Activated CD8-positive, alpha-beta T cell treated with anti-CD3 and anti-CD28 coated beads, Interleukin-2, amount 10 ng/mL, durations not matched to agents 7 days and 5 days (primary cell): ENCODE results near the gene DPYD. TPM values are rescaled to one million over a fixed set of nuclear protein-coding genes. Genes with fewer than 3 reads are reported as not detected.

Source experiments
- ATAC-seq: fragments of 150-1000 bp; cut with Tn5 transposase; one replicate; pipeline ENCODE4 v1.10.0; 2021; ENCODE audit warnings: moderate library complexity
- CTCF ChIA-PET: fragments of 350-600 bp; sonication (Branson Sonifier 250); formaldehyde crosslinking; loops from one replicate; lab custom pipeline; 2021; ENCODE audit warnings: antibody characterized with exemption; lab: Charles Lee
- POLR2A ChIA-PET: fragments of 350-600 bp; sonication (Branson Sonifier 250); formaldehyde crosslinking; loops from one replicate; lab custom pipeline; 2021; ENCODE audit warnings: antibody characterized with exemption; lab: Charles Lee
- DNase-seq: peaks from one replicate; pipeline ENCODE4 v3.0.0-alpha.2; 2020
- H3K27ac Mint-ChIP-seq: one replicate; pipeline ENCODE4 v1.8.0; 2021; ENCODE audit warnings: mild to moderate bottlenecking, mixed read lengths
- H3K27me3 Mint-ChIP-seq: one replicate; pipeline ENCODE4 v1.8.0; 2021; ENCODE audit warnings: low read depth, mixed read lengths
- H3K36me3 Mint-ChIP-seq: one replicate; pipeline ENCODE4 v1.8.0; 2021; ENCODE audit warnings: low read depth, mixed read lengths
- H3K4me1 Mint-ChIP-seq: one replicate; pipeline ENCODE4 v1.8.0; 2021; ENCODE audit warnings: low read depth, mixed read lengths
- H3K4me3 Mint-ChIP-seq: one replicate; pipeline ENCODE4 v1.8.0; 2021; ENCODE audit warnings: mild to moderate bottlenecking, mixed read lengths
- H3K9me3 Mint-ChIP-seq: one replicate; pipeline ENCODE4 v1.8.0; 2022; ENCODE audit warnings: mixed read lengths; ENCODE audit not compliant: insufficient read depth
- total RNA-seq, 2 experiments: library from RNA; stranded (reverse); gene quantifications; one replicate each; pipeline ENCODE4 v1.2.3, GENCODE V29; 2021

Gene DPYD
- total RNA-seq, 2 experiments from 2014 or later = 41.1 to 43.3 TPM

GRCh38 chr1:97545446-97545845, 375.4 kb downstream of the DPYD start:
- Mint-ChIP-seq H3K36me3 (peaks cover 2% of the 10 kb centered on the region), H3K9me3 (no peaks in the 10 kb centered on the region), H3K27me3 (no peaks in the 10 kb centered on the region), H3K4me3 (no peak overlapping the region), H3K27ac (no peak overlapping the region), H3K4me1 (no peaks in the 10 kb centered on the region)
- POLR2A ChIA-PET = no interaction called here
- ATAC-seq (no peak), DNase-seq (no peak)
- CTCF ChIA-PET = no interaction called here

GRCh38 chr1:97540346-97540888, 380.4 kb downstream of the DPYD start:
- Mint-ChIP-seq H3K4me1 (peaks cover 8% of the 10 kb centered on the region), H3K4me3 (no peak overlapping the region), H3K36me3 (peaks cover 11% of the 10 kb centered on the region), H3K27ac (no peak overlapping the region), H3K9me3 (no peaks in the 10 kb centered on the region), H3K27me3 (no peaks in the 10 kb centered on the region)
- ChIA-PET POLR2A (no interaction called here), CTCF (no interaction called here)
- ATAC-seq (no peak), DNase-seq (no peak)

- Mint-ChIP-seq H3K27ac (no peak overlapping the region), H3K9me3 (no peaks in the 10 kb centered on the region), H3K4me1 (peaks cover 8% of the 10 kb centered on the region), H3K27me3 (no peaks in the 10 kb centered on the region), H3K4me3 (no peak overlapping the region), H3K36me3 (peaks cover 11% of the 10 kb centered on the region)
- DNase-seq = no peak
- no peak for ATAC-seq
- ChIA-PET CTCF (no interaction called here), POLR2A (no interaction called here)
These were observed 382.7 kb downstream of the DPYD start for GRCh38 chr1:97538113-97538512.

GRCh38 chr1:97533358-97533757, 387.5 kb downstream of the DPYD start:
- H3K4me3 Mint-ChIP-seq = no peak overlapping the region
- no peak overlapping the region for H3K27ac Mint-ChIP-seq
- no peak for DNase-seq
- CTCF ChIA-PET = no interaction called here
- ATAC-seq = no peak
- H3K36me3 Mint-ChIP-seq = peaks cover 5% of the 10 kb centered on the region
- no peaks in the 10 kb centered on the region for H3K9me3 Mint-ChIP-seq
- H3K27me3 Mint-ChIP-seq = no peaks in the 10 kb centered on the region
- H3K4me1 Mint-ChIP-seq = peaks cover 8% of the 10 kb centered on the region
- POLR2A ChIA-PET = no interaction called here

- ATAC-seq = no peak
- POLR2A ChIA-PET = no interaction called here
- Mint-ChIP-seq H3K4me3 (no peak overlapping the region), H3K36me3 (no peaks in the 10 kb centered on the region), H3K27me3 (no peaks in the 10 kb centered on the region), H3K27ac (no peak overlapping the region), H3K4me1 (no peaks in the 10 kb centered on the region), H3K9me3 (no peaks in the 10 kb centered on the region)
- no peak for DNase-seq
- CTCF ChIA-PET = no interaction called here
These were observed 391.2 kb downstream of the DPYD start for GRCh38 chr1:97529600-97529999.

GRCh38 chr1:97524211-97524610, 396.6 kb downstream of the DPYD start:
- ChIA-PET CTCF (no interaction called here), POLR2A (no interaction called here)
- no peak overlapping the region for H3K27ac Mint-ChIP-seq
- peaks cover 6% of the 10 kb centered on the region for H3K36me3 Mint-ChIP-seq
- no peak overlapping the region for H3K4me3 Mint-ChIP-seq
- H3K27me3 Mint-ChIP-seq = no peaks in the 10 kb centered on the region
- H3K4me1 Mint-ChIP-seq = no peaks in the 10 kb centered on the region
- DNase-seq = no peak
- no peaks in the 10 kb centered on the region for H3K9me3 Mint-ChIP-seq
- no peak for ATAC-seq

- peaks cover 9% of the 10 kb centered on the region for H3K36me3 Mint-ChIP-seq
- no peaks in the 10 kb centered on the region for H3K4me1 Mint-ChIP-seq
- no peak for ATAC-seq
- no peaks in the 10 kb centered on the region for H3K9me3 Mint-ChIP-seq
- no peaks in the 10 kb centered on the region for H3K27me3 Mint-ChIP-seq
- POLR2A ChIA-PET = no interaction called here
- no peak overlapping the region for H3K4me3 Mint-ChIP-seq
- CTCF ChIA-PET = no interaction called here
- DNase-seq = no peak
- H3K27ac Mint-ChIP-seq = no peak overlapping the region
These were observed 404.2 kb downstream of the DPYD start for GRCh38 chr1:97516588-97516987.

- no peaks in the 10 kb centered on the region for H3K9me3 Mint-ChIP-seq
- H3K4me3 Mint-ChIP-seq = no peak overlapping the region
- CTCF ChIA-PET = no interaction called here
- no peak overlapping the region for H3K27ac Mint-ChIP-seq
- DNase-seq (no peak), ATAC-seq (no peak)
- no peaks in the 10 kb centered on the region for H3K27me3 Mint-ChIP-seq
- H3K36me3 Mint-ChIP-seq = peaks cover 2% of the 10 kb centered on the region
- no peaks in the 10 kb centered on the region for H3K4me1 Mint-ChIP-seq
- POLR2A ChIA-PET = no interaction called here
These were observed 412.1 kb downstream of the DPYD start for GRCh38 chr1:97508653-97509218.

- POLR2A ChIA-PET = no interaction called here
These were observed 413.0 kb downstream of the DPYD start for GRCh38 chr1:97507863-97508262.

GRCh38 chr1:97506368-97506767, 414.5 kb downstream of the DPYD start:
- Mint-ChIP-seq H3K27ac (no peak overlapping the region), H3K36me3 (peaks cover 2% of the 10 kb centered on the region), H3K4me1 (no peaks in the 10 kb centered on the region), H3K4me3 (no peak overlapping the region), H3K27me3 (no peaks in the 10 kb centered on the region), H3K9me3 (no peaks in the 10 kb centered on the region)
- ATAC-seq (no peak), DNase-seq (no peak)
- POLR2A ChIA-PET = no interaction called here
- CTCF ChIA-PET = no interaction called here

More at GRCh38 chr1:97507863-97508262, 413.0 kb downstream of the DPYD start:
- Mint-ChIP-seq H3K36me3 (peaks cover 2% of the 10 kb centered on the region), H3K4me1 (no peaks in the 10 kb centered on the region), H3K27ac (no peak overlapping the region), H3K4me3 (no peak overlapping the region), H3K9me3 (no peaks in the 10 kb centered on the region), H3K27me3 (no peaks in the 10 kb centered on the region)
- CTCF ChIA-PET = no interaction called here
- ATAC-seq (no peak), DNase-seq (no peak)

GRCh38 chr1:97505816-97506215, 415.0 kb downstream of the DPYD start:
- CTCF ChIA-PET = no interaction called here
- Mint-ChIP-seq H3K9me3 (no peaks in the 10 kb centered on the region), H3K27ac (no peak overlapping the region), H3K4me1 (no peaks in the 10 kb centered on the region), H3K4me3 (no peak overlapping the region), H3K27me3 (no peaks in the 10 kb centered on the region), H3K36me3 (peaks cover 2% of the 10 kb centered on the region)
- no peak for DNase-seq
- no peak for ATAC-seq
- POLR2A ChIA-PET = no interaction called here

GRCh38 chr1:97505289-97505688, 415.5 kb downstream of the DPYD start:
- Mint-ChIP-seq H3K27me3 (no peaks in the 10 kb centered on the region), H3K4me1 (no peaks in the 10 kb centered on the region), H3K36me3 (peaks cover 2% of the 10 kb centered on the region), H3K9me3 (no peaks in the 10 kb centered on the region), H3K27ac (no peak overlapping the region), H3K4me3 (no peak overlapping the region)
- DNase-seq = no peak
- POLR2A ChIA-PET = no interaction called here
- CTCF ChIA-PET = no interaction called here
- ATAC-seq = no peak

GRCh38 chr1:97502360-97502759, 418.5 kb downstream of the DPYD start:
- Mint-ChIP-seq H3K27me3 (no peaks in the 10 kb centered on the region), H3K4me1 (no peaks in the 10 kb centered on the region), H3K27ac (no peak overlapping the region), H3K4me3 (no peak overlapping the region), H3K9me3 (no peaks in the 10 kb centered on the region), H3K36me3 (no peaks in the 10 kb centered on the region)
- DNase-seq (no peak), ATAC-seq (no peak)
- POLR2A ChIA-PET = interaction anchor here (0.7 kb wide), 1 partner anchor 134 kb away, joined by 3 read pairs; no protein-coding TSS in a partner anchor
- CTCF ChIA-PET = no interaction called here
